HEK293 (cell line): ENCODE measurements around the gene KRTAP10-7.

Experiments
- CTCF ChIA-PET: fragments of 350-600 bp; formaldehyde crosslinking; extraction: SDS; loops from one replicate; lab custom pipeline; 2021; ENCODE audit warnings: antibody characterized with exemption; lab: Yijun Ruan, JAX
- POLR2A ChIA-PET: fragments of 300-600 bp; formaldehyde crosslinking; extraction: SDS; loops from one replicate; lab custom pipeline; 2020; ENCODE audit warnings: antibody characterized with exemption, inconsistent platforms; lab: Yijun Ruan, JAX
- H3K27ac ChIP-seq: fragments of 200-500 bp; sonication (Bioruptor generic); 2 replicates; pipeline ENCODE4 v1.5.1; 2014; ENCODE audit warnings: low read depth, low read length, control low read depth, inconsistent platforms; ENCODE audit errors: extremely low read depth
- H3K36me3 ChIP-seq, 2 experiments: fragments of 200-500 bp in 1 of 2; sonication (Bioruptor generic) in 1 of 2; 1 replicate in 1 of 2; 2 replicates in 1 of 2; pipeline ENCODE4 v1.5.1; 2014 to 2017; ENCODE audit warnings: inconsistent platforms in 2 of 2, low read length in 2 of 2; ENCODE audit not compliant: control insufficient read depth in 2 of 2, insufficient read depth in 1 of 2
- H3K4me1 ChIP-seq: fragments of 200-500 bp; sonication (Bioruptor generic); 2 replicates; pipeline ENCODE4 v1.5.1; 2014; ENCODE audit warnings: mild to moderate bottlenecking, low read length, inconsistent platforms; ENCODE audit not compliant: control insufficient read depth, insufficient read depth
- H3K4me3 ChIP-seq: 2 replicates; pipeline ENCODE4 v1.5.1; 2011; ENCODE audit warnings: low read depth, mild to moderate bottlenecking, control low read depth, low read length, moderate library complexity
- H3K9me3 ChIP-seq: fragments of 200-500 bp; sonication (Bioruptor generic); 2 replicates; pipeline ENCODE4 v1.5.1; 2014; ENCODE audit warnings: low read depth, low read length, inconsistent platforms; ENCODE audit not compliant: control insufficient read depth, insufficient read depth
- HOXD13 ChIP-seq: sonication (generic); formaldehyde crosslinking; IDR thresholded peaks from 2 replicates; pipeline ENCODE4 v1.8.0; 2022; ENCODE audit warnings: missing genetic modification reagents, borderline replicate concordance
- PRDM1 ChIP-seq: fragments of 450-650 bp; formaldehyde crosslinking; IDR thresholded peaks from 2 replicates; pipeline ENCODE4; 2016; ENCODE audit warnings: missing biosample characterization, missing genetic modification characterization
- ZEB2 ChIP-seq: fragments of 450-650 bp; formaldehyde crosslinking; IDR thresholded peaks from 2 replicates; pipeline ENCODE4 v1.5.1; 2016; ENCODE audit warnings: missing biosample characterization, missing genetic modification characterization
- ZNF140 ChIP-seq: fragments of 450-650 bp; formaldehyde crosslinking; IDR thresholded peaks from 2 replicates; pipeline ENCODE4 v1.5.1; 2016; ENCODE audit warnings: missing biosample characterization, missing genetic modification characterization
- ZNF174 ChIP-seq: fragments of 450-650 bp; formaldehyde crosslinking; IDR thresholded peaks from 2 replicates; pipeline ENCODE4 v1.5.0; 2017; ENCODE audit warnings: missing biosample characterization, mild to moderate bottlenecking, missing genetic modification characterization
- ZNF211 ChIP-seq: fragments of 450-650 bp; formaldehyde crosslinking; IDR thresholded peaks from 2 replicates; pipeline ENCODE4 v1.5.1; 2016; ENCODE audit warnings: low read depth, missing biosample characterization, missing genetic modification characterization
- ZNF214 ChIP-seq: fragments of 450-650 bp; formaldehyde crosslinking; IDR thresholded peaks from 2 replicates; pipeline ENCODE4 v1.5.1; 2017; ENCODE audit warnings: missing biosample characterization, mild to moderate bottlenecking, missing genetic modification characterization, borderline replicate concordance
- ZNF23 ChIP-seq: fragments of 450-650 bp; formaldehyde crosslinking; IDR thresholded peaks from 2 replicates; pipeline ENCODE4 v1.5.1; 2016; ENCODE audit warnings: missing biosample characterization, missing genetic modification characterization, borderline replicate concordance
- ZNF362 ChIP-seq: fragments of 450-650 bp; formaldehyde crosslinking; IDR thresholded peaks from 2 replicates; pipeline ENCODE4 v1.5.1; 2016; ENCODE audit warnings: missing biosample characterization, missing genetic modification characterization
- ZNF596 ChIP-seq: fragments of 450-650 bp; IDR thresholded peaks from 2 replicates; pipeline ENCODE4 v1.5.0; 2018; ENCODE audit warnings: missing biosample characterization, mild to moderate bottlenecking, missing genetic modification characterization, moderate library complexity
- ZNF629 ChIP-seq: fragments of 450-650 bp; formaldehyde crosslinking; IDR thresholded peaks from 2 replicates; pipeline ENCODE4 v1.5.1; 2017; ENCODE audit warnings: missing biosample characterization, missing genetic modification characterization
- ZNF670 ChIP-seq: fragments of 450-650 bp; formaldehyde crosslinking; IDR thresholded peaks from 2 replicates; pipeline ENCODE4 v1.5.1; 2016; ENCODE audit warnings: missing biosample characterization, missing genetic modification characterization, low read depth
- ZNF677 ChIP-seq: fragments of 450-650 bp; IDR thresholded peaks from 2 replicates; pipeline ENCODE4 v1.5.0; 2018; ENCODE audit warnings: missing biosample characterization, mild to moderate bottlenecking, missing genetic modification characterization, moderate library complexity
- ZNF747 ChIP-seq: fragments of 450-650 bp; formaldehyde crosslinking; IDR thresholded peaks from 2 replicates; pipeline ENCODE4 v1.5.1; 2016; ENCODE audit warnings: missing biosample characterization, missing genetic modification characterization
- ZNF776 ChIP-seq: fragments of 450-650 bp; formaldehyde crosslinking; IDR thresholded peaks from 2 replicates; pipeline ENCODE4 v1.5.0; 2017; ENCODE audit warnings: missing biosample characterization, missing genetic modification characterization, borderline replicate concordance
- ZSCAN18 ChIP-seq: fragments of 450-650 bp; formaldehyde crosslinking; IDR thresholded peaks from 2 replicates; pipeline ENCODE4 v1.5.1; 2016; ENCODE audit warnings: missing biosample characterization, missing genetic modification characterization
- ZSCAN5A ChIP-seq: fragments of 450-650 bp; formaldehyde crosslinking; IDR thresholded peaks from 2 replicates; pipeline ENCODE4 v1.5.1; 2016; ENCODE audit warnings: missing biosample characterization, missing genetic modification characterization

KRTAP10-7 gene

GRCh38 chr21:44566403-44566802, 34.0 kb upstream of the KRTAP10-7 start:
- Histone ChIP-seq H3K4me1 (no peaks in the 10 kb centered on the region), H3K27ac (no peak overlapping the region), H3K9me3 (no peaks in the 10 kb centered on the region), H3K36me3 (no peaks in the 10 kb centered on the region), H3K4me3 (no peak overlapping the region)
- ChIA-PET CTCF (no interaction called here), POLR2A (no interaction called here)
- no peak for TF ChIP-seq HOXD13 (CRISPR knock-in tag)
- no peak for TF ChIP-seq ZNF174
- TF ChIP-seq ZNF23: no peak
- no peak for TF ChIP-seq ZNF677
- TF ChIP-seq ZNF776 (tag by site-specific recombination): no peak
- no peak for TF ChIP-seq ZNF362
- TF ChIP-seq ZNF629: no peak
- TF ChIP-seq ZNF596 (tag by site-specific recombination): no peak

- Histone ChIP-seq H3K4me1 (no peaks in the 10 kb centered on the region), H3K9me3 (no peaks in the 10 kb centered on the region), H3K36me3 (no peaks in the 10 kb centered on the region), H3K4me3 (no peak overlapping the region), H3K27ac (no peak overlapping the region)
- no peak for TF ChIP-seq ZEB2 (tag by site-specific recombination)
- TF ChIP-seq ZNF140 (tag by site-specific recombination): no peak
- TF ChIP-seq ZSCAN5A: no peak
- TF ChIP-seq ZNF214 (tag by site-specific recombination): no peak
- TF ChIP-seq ZNF747 (tag by site-specific recombination): no peak
- ChIA-PET POLR2A (no interaction called here), CTCF (interaction anchor here (0.6 kb wide), 1 partner anchor 58 kb away, joined by 4 read pairs; no protein-coding TSS in a partner anchor)
These were observed 32.8 kb upstream of the KRTAP10-7 start for GRCh38 chr21:44567481-44568171.

GRCh38 chr21:44568261-44568660, 32.1 kb upstream of the KRTAP10-7 start:
- no peaks in the 10 kb centered on the region for H3K36me3 ChIP-seq
- no peaks in the 10 kb centered on the region for H3K4me1 ChIP-seq
- no peaks in the 10 kb centered on the region for H3K9me3 ChIP-seq
- H3K27ac ChIP-seq: no peak overlapping the region
- H3K4me3 ChIP-seq: no peak overlapping the region
- TF ChIP-seq PRDM1 (no peak), ZSCAN18 (tag by site-specific recombination) (no peak), ZNF211 (tag by site-specific recombination) (no peak), ZNF670 (tag by site-specific recombination) (no peak)
- ChIA-PET CTCF (interaction anchor here (0.6 kb wide), 1 partner anchor 58 kb away, joined by 4 read pairs; no protein-coding TSS in a partner anchor), POLR2A (no interaction called here)
